ENCODE data around the gene HDAC9. TPM values are rescaled to one million over a fixed set of nuclear protein-coding genes. Genes with fewer than 3 reads are reported as not detected.

Gene HDAC9
- total RNA-seq, 1 experiment from 2014 or later: 17.1 TPM

- ChIA-PET CTCF (no interaction called here), POLR2A (interaction anchor here (0.6 kb wide), 1 partner anchor 484 kb away, joined by 3 read pairs; no protein-coding TSS in a partner anchor)
- no peak for ATAC-seq
- TF ChIP-seq SIN3A (IDR thresholded peaks at IDR 0.05; ENCODE audit: borderline replicate concordance, insufficient read depth, low read depth, low read length) (no peak), CTCF (IDR thresholded peaks at IDR 0.05) (no peak), TCF7L2 (IDR thresholded peaks at IDR 0.05; ENCODE audit: low read depth, low read length) (no peak), REST (IDR thresholded peaks at IDR 0.05; ENCODE audit: insufficient read depth in 1 of 2, low read depth in 2 of 2, low read length in 1 of 2) (no peak)
- no peaks in the 10 kb centered on the region for H3K36me3 ChIP-seq (ENCODE audit: control insufficient read depth, insufficient read depth, low read length)
- H3K4me3 ChIP-seq (ENCODE audit: low read depth in 2 of 2, low read length in 2 of 2): no peak overlapping the region
- no peaks in the 10 kb centered on the region for H3K27me3 ChIP-seq (ENCODE audit: control insufficient read depth, insufficient read depth, low read length)
- DNase-seq (ENCODE audit: low read depth, low spot score): no peak
- H3K27ac ChIP-seq (ENCODE audit: low read length): no peak overlapping the region
- no peaks in the 10 kb centered on the region for H3K4me1 ChIP-seq (ENCODE audit: control insufficient read depth, insufficient read depth, low read length)
- H3K9me3 ChIP-seq (ENCODE audit: control insufficient read depth, insufficient read depth, low read depth, low read length): no peaks in the 10 kb centered on the region
- intact Hi-C loops (cut with micrococcal nuclease; ENCODE audit: unreplicated experiment) (no loop called here), in situ Hi-C loops (cut with HindIII; ENCODE audit: low pct_unique_long_range_greater_than_20kb, low sequenced_read_pairs) (no loop called here)
- no TSS peak for BruUV-seq (replicated peaks)
Measured at GRCh38 chr7:18740579-18740988, 245.0 kb downstream of the HDAC9 start.

- TF ChIP-seq CTCF (IDR thresholded peaks at IDR 0.05): no peak
- CTCF ChIA-PET: no interaction called here
- no TSS peak for BruUV-seq (replicated peaks)
Measured at GRCh38 chr7:18753972-18754610, 258.5 kb downstream of the HDAC9 start.

More at GRCh38 chr7:18753972-18754610, 258.5 kb downstream of the HDAC9 start:
- no peaks in the 10 kb centered on the region for H3K9me3 ChIP-seq (ENCODE audit: control insufficient read depth, insufficient read depth, low read depth, low read length)
- no peak overlapping the region for H3K4me3 ChIP-seq (ENCODE audit: low read depth in 2 of 2, low read length in 2 of 2)
- no peak overlapping the region for H3K27ac ChIP-seq (ENCODE audit: low read length)
- H3K27me3 ChIP-seq (ENCODE audit: control insufficient read depth, insufficient read depth, low read length): no peaks in the 10 kb centered on the region
- intact Hi-C loops (cut with micrococcal nuclease; ENCODE audit: unreplicated experiment) (no loop called here), in situ Hi-C loops (cut with HindIII; ENCODE audit: low pct_unique_long_range_greater_than_20kb, low sequenced_read_pairs) (no loop called here)
- no peak for ATAC-seq
- no peaks in the 10 kb centered on the region for H3K36me3 ChIP-seq (ENCODE audit: control insufficient read depth, insufficient read depth, low read length)
- POLR2A ChIA-PET: no interaction called here
- no peak for DNase-seq (ENCODE audit: low read depth, low spot score)
- no peaks in the 10 kb centered on the region for H3K4me1 ChIP-seq (ENCODE audit: control insufficient read depth, insufficient read depth, low read length)
